22Rv1 (cell line): ENCODE data around the gene TFAP2A.

ENCODE experiments used
- H3K27ac ChIP-seq: fragments of 450-650 bp; 2 replicates; pipeline ENCODE4 v1.5.1; 2017
- CTCF ChIP-seq: fragments of 450-650 bp; IDR thresholded peaks from 2 replicates; pipeline ENCODE4 v1.5.1; 2017; ENCODE audit warnings: mild to moderate bottlenecking
- ZFX ChIP-seq: fragments of 450-650 bp; IDR thresholded peaks from 2 replicates; pipeline ENCODE4 v1.6.1; 2017; ENCODE audit warnings: antibody characterized with exemption, borderline replicate concordance

Gene TFAP2A

GRCh38 chr6:10426781-10427279 lies 12.0 kb upstream of the TFAP2A start:
- TF ChIP-seq ZFX: no peak
- TF ChIP-seq CTCF: no peak
- H3K27ac ChIP-seq: no peak overlapping the region

- H3K27ac ChIP-seq: no peak overlapping the region
- no peak for TF ChIP-seq CTCF
- TF ChIP-seq ZFX: no peak
Measured at GRCh38 chr6:10425975-10426780, 11.3 kb upstream of the TFAP2A start.

- no peak overlapping the region for H3K27ac ChIP-seq
- no peak for TF ChIP-seq ZFX
- TF ChIP-seq CTCF: no peak
Measured at GRCh38 chr6:10425176-10425974, 10.5 kb upstream of the TFAP2A start.

- no peak overlapping the region for H3K27ac ChIP-seq
- TF ChIP-seq CTCF: peak; percentile 9; the same call in 1 of the 2 replicates
- TF ChIP-seq ZFX: no peak
Measured at GRCh38 chr6:10424040-10424439, 9.2 kb upstream of the TFAP2A start.

- H3K27ac ChIP-seq: peak overlapping the region; percentile 53
Measured at GRCh38 chr6:10422737-10423034, 7.8 kb upstream of the TFAP2A start.

GRCh38 chr6:10421921-10422736 lies 7.3 kb upstream of the TFAP2A start:
- TF ChIP-seq ZFX (no peak), CTCF (no peak)
- H3K27ac ChIP-seq: peak overlapping the region; percentile 53; the same call in 1 of the 2 replicates

More at GRCh38 chr6:10422737-10423034, 7.8 kb upstream of the TFAP2A start:
- no peak for TF ChIP-seq ZFX
- no peak for TF ChIP-seq CTCF
